ENCODE measurements around the gene CD93. TPM values are rescaled to one million over a fixed set of nuclear protein-coding genes. Genes with fewer than 3 reads are reported as not detected.

Gene CD93
- total RNA-seq, 1 donor from 2014 or later, result 43.5 TPM

GRCh38 chr20:23087587-23088251, 1.6 kb upstream of the CD93 start:
- DNase-seq (ENCODE audit: missing footprints) (no peak), ATAC-seq (no peak)
- intact Hi-C loops (cut with DNase I), result loop anchor here (10.0 kb wide), 1 partner anchor 117 kb away; no protein-coding TSS in a partner anchor

GRCh38 chr20:23086931-23087411, 847 bp upstream of the CD93 start:
- intact Hi-C loops (cut with DNase I), result loop anchor here (10.0 kb wide), 1 partner anchor 118 kb away; no protein-coding TSS in a partner anchor
- ATAC-seq, result no peak
- peak; percentile 82 for DNase-seq (ENCODE audit: missing footprints)

- DNase-seq (ENCODE audit: missing footprints) (no peak), ATAC-seq (no peak)
- intact Hi-C loops (cut with DNase I), result loop anchor here (2.0 to 10.0 kb wide), 3 partner anchors 35 to 119 kb away; no protein-coding TSS in a partner anchor
Measured at GRCh38 chr20:23085436-23086055, 578 bp downstream of the CD93 start.

GRCh38 chr20:23084845-23085365, 1.2 kb downstream of the CD93 start:
- intact Hi-C loops (cut with DNase I), result loop anchor here (2.0 to 10.0 kb wide), 4 partner anchors 34 to 120 kb away; no protein-coding TSS in a partner anchor
- no peak for ATAC-seq
- DNase-seq (ENCODE audit: missing footprints), result no peak

GRCh38 chr20:23084282-23084844, 1.8 kb downstream of the CD93 start:
- no peak for DNase-seq (ENCODE audit: missing footprints)
- intact Hi-C loops (cut with DNase I), result loop anchor here (2.0 to 10.0 kb wide), 4 partner anchors 34 to 120 kb away; no protein-coding TSS in a partner anchor
- no peak for ATAC-seq

- DNase-seq (ENCODE audit: missing footprints), result no peak
- intact Hi-C loops (cut with DNase I), result loop anchor here (2.0 to 10.0 kb wide), 4 partner anchors 33 to 121 kb away; no protein-coding TSS in a partner anchor
- ATAC-seq, result no peak
Measured at GRCh38 chr20:23083553-23084220, 2.4 kb downstream of the CD93 start.

GRCh38 chr20:23082846-23083552, 3.1 kb downstream of the CD93 start:
- intact Hi-C loops (cut with DNase I), result loop anchor here (5.0 to 10.0 kb wide), 2 partner anchors 79 to 122 kb away; no protein-coding TSS in a partner anchor
- ATAC-seq (no peak), DNase-seq (ENCODE audit: missing footprints) (no peak)

GRCh38 chr20:23081263-23081819, 4.8 kb downstream of the CD93 start:
- DNase-seq (ENCODE audit: missing footprints), result no peak

GRCh38 chr20:23080521-23080920, 5.6 kb downstream of the CD93 start:
- ATAC-seq (no peak), DNase-seq (ENCODE audit: missing footprints) (no peak)
- intact Hi-C loops (cut with DNase I), result loop anchor here (5.0 to 10.0 kb wide), 2 partner anchors 82 to 124 kb away; no protein-coding TSS in a partner anchor

More at GRCh38 chr20:23081263-23081819, 4.8 kb downstream of the CD93 start:
- intact Hi-C loops (cut with DNase I), result loop anchor here (5.0 to 10.0 kb wide), 2 partner anchors 81 to 123 kb away; no protein-coding TSS in a partner anchor
- ATAC-seq, result no peak

- ATAC-seq, result no peak
- intact Hi-C loops (cut with DNase I), result loop anchor here (5.0 to 10.0 kb wide), 2 partner anchors 82 to 125 kb away; no protein-coding TSS in a partner anchor
- no peak for DNase-seq (ENCODE audit: missing footprints)
Measured at GRCh38 chr20:23079926-23080325, 6.2 kb downstream of the CD93 start.

GRCh38 chr20:23079016-23079351, 7.1 kb downstream of the CD93 start:
- intact Hi-C loops (cut with DNase I), result no loop called here
- no peak for DNase-seq (ENCODE audit: missing footprints)
- ATAC-seq, result no peak

- DNase-seq (ENCODE audit: missing footprints), result no peak
- ATAC-seq, result peak; percentile 59
- intact Hi-C loops (cut with DNase I), result no loop called here
Measured at GRCh38 chr20:23078351-23079015, 7.6 kb downstream of the CD93 start.

- intact Hi-C loops (cut with DNase I), result no loop called here
- DNase-seq (ENCODE audit: missing footprints) (no peak), ATAC-seq (no peak)
Measured at GRCh38 chr20:23077277-23077676, 8.8 kb downstream of the CD93 start.

- no peak for ATAC-seq
- no peak for DNase-seq (ENCODE audit: missing footprints)
- intact Hi-C loops (cut with DNase I), result loop anchor here (5.0 kb wide), 1 partner anchor 108 kb away; no protein-coding TSS in a partner anchor
Measured at GRCh38 chr20:23074052-23074451, 12.1 kb downstream of the CD93 start.

- DNase-seq (ENCODE audit: missing footprints), result no peak
- intact Hi-C loops (cut with DNase I), result loop anchor here (5.0 kb wide), 1 partner anchor 109 kb away; no protein-coding TSS in a partner anchor
- no peak for ATAC-seq
Measured at GRCh38 chr20:23072892-23073586, 13.1 kb downstream of the CD93 start.

- ATAC-seq (no peak), DNase-seq (ENCODE audit: missing footprints) (no peak)
- intact Hi-C loops (cut with DNase I), result loop anchor here (5.0 kb wide), 1 partner anchor 110 kb away; no protein-coding TSS in a partner anchor
Measured at GRCh38 chr20:23071996-23072395, 14.1 kb downstream of the CD93 start.

All from Right ventricle myocardium inferior (tissue), 1 donor.